OCI-LY1 (cell line): ENCODE results near the gene SMIM13.

Experiments used
- H2AFZ ChIP-seq: fragments of 200-600 bp; sonication (generic), shearing (Covaris generic); 2 replicates; pipeline ENCODE4 v1.6.0; 2014; ENCODE audit warnings: antibody characterized with exemption, mild to moderate bottlenecking, low read length
- H3F3A ChIP-seq: fragments of 200-600 bp; sonication (generic), shearing (Covaris generic); 2 replicates; pipeline ENCODE4 v1.6.0; 2014; ENCODE audit warnings: mild to moderate bottlenecking, antibody characterized with exemption, low read length, moderate library complexity; ENCODE audit not compliant: insufficient read depth
- H3K27ac ChIP-seq: fragments of 200-600 bp; sonication (generic); 2 replicates; pipeline ENCODE4 v1.5.1; 2014; ENCODE audit warnings: low read length, mixed run types, mild to moderate bottlenecking, low read depth; ENCODE audit not compliant: poor library complexity, severe bottlenecking
- H3K27me3 ChIP-seq: fragments of 200-600 bp; sonication (generic); 2 replicates; pipeline ENCODE4 v1.6.0; 2014; ENCODE audit warnings: antibody characterized with exemption, mild to moderate bottlenecking, low read length, moderate library complexity; ENCODE audit not compliant: insufficient read depth
- H3K36me3 ChIP-seq: fragments of 200-600 bp; sonication (generic); 2 replicates; pipeline ENCODE4 v1.6.1; 2014; ENCODE audit warnings: mild to moderate bottlenecking, antibody characterized with exemption, low read length, moderate library complexity, mixed read lengths; ENCODE audit not compliant: insufficient read depth
- H3K4me1 ChIP-seq: fragments of 200-600 bp; sonication (generic); 2 replicates; pipeline ENCODE4 v1.5.1; 2014; ENCODE audit warnings: mild to moderate bottlenecking, low read length, moderate library complexity; ENCODE audit not compliant: insufficient read depth, severe bottlenecking
- H3K4me2 ChIP-seq: fragments of 200-600 bp; sonication (generic), shearing (Covaris generic); 2 replicates; pipeline ENCODE4 v1.6.1; 2014; ENCODE audit warnings: low read length
- H3K4me3 ChIP-seq: fragments of 200-600 bp; sonication (generic); 2 replicates; pipeline ENCODE4 v1.5.1; 2014; ENCODE audit warnings: low read length, low read depth, mild to moderate bottlenecking, mixed read lengths; ENCODE audit not compliant: poor library complexity, severe bottlenecking
- H3K79me2 ChIP-seq: fragments of 200-600 bp; shearing (Covaris generic); 2 replicates; pipeline ENCODE4 v1.6.1; 2016; ENCODE audit warnings: mixed run types, low read length, mixed read lengths; ENCODE audit not compliant: insufficient read depth
- H3K9ac ChIP-seq: fragments of 200-600 bp; sonication (generic), shearing (Covaris generic); 2 replicates; pipeline ENCODE4 v1.6.1; 2014; ENCODE audit warnings: mild to moderate bottlenecking, low read length, mixed read lengths
- H3K9me2 ChIP-seq: fragments of 200-600 bp; sonication (generic), shearing (Covaris generic); 2 replicates; pipeline ENCODE4 v1.6.1; 2014; ENCODE audit warnings: low read depth, mild to moderate bottlenecking, low read length, mixed read lengths
- H3K9me3 ChIP-seq: fragments of 200-600 bp; shearing (Covaris generic); 2 replicates; pipeline ENCODE4 v1.6.1; 2014; ENCODE audit warnings: low read length, mixed read lengths
- H4K20me1 ChIP-seq: fragments of 200-600 bp; sonication (generic), shearing (Covaris generic); 2 replicates; pipeline ENCODE4 v1.6.0; 2016; ENCODE audit warnings: mild to moderate bottlenecking, low read length; ENCODE audit not compliant: insufficient read depth
- CTCF ChIP-seq: fragments of 200-600 bp; sonication (generic), shearing (Covaris generic); IDR thresholded peaks from 2 replicates; pipeline ENCODE4 v1.5.1; 2017; ENCODE audit warnings: mild to moderate bottlenecking, antibody characterized with exemption, low read length, moderate library complexity, mixed read lengths
- EZH2 ChIP-seq: fragments of 200-600 bp; sonication (generic), shearing (Covaris generic); IDR thresholded peaks from 2 replicates; pipeline ENCODE4 v1.8.0; 2017; ENCODE audit warnings: borderline replicate concordance, mixed run types, mild to moderate bottlenecking, antibody characterized with exemption, low read length, moderate library complexity, mixed read lengths

Gene SMIM13

GRCh38 chr6:11098004-11098403 lies 4.4 kb downstream of the SMIM13 start:
- peaks cover 10% of the 10 kb centered on the region; the same call in 1 of the 2 replicates for H3K36me3 ChIP-seq
- H3K4me1 ChIP-seq, result peaks cover 18% of the 10 kb centered on the region
- peaks cover 43% of the 10 kb centered on the region for H3K79me2 ChIP-seq
- H3K9me3 ChIP-seq, result no peaks in the 10 kb centered on the region; the same call in 1 of the 2 replicates
- no peak overlapping the region for H2AFZ ChIP-seq
- H3K27me3 ChIP-seq, result no peaks in the 10 kb centered on the region
- no peak for TF ChIP-seq CTCF
- no peak for TF ChIP-seq EZH2
- H3K4me2 ChIP-seq, result no peak overlapping the region
- no peaks in the 10 kb centered on the region for H4K20me1 ChIP-seq
- H3K9me2 ChIP-seq, result no peaks in the 10 kb centered on the region
- H3K27ac ChIP-seq, result no peak overlapping the region
- H3F3A ChIP-seq, result no peaks in the 10 kb centered on the region
- H3K9ac ChIP-seq, result no peak overlapping the region
- no peak overlapping the region for H3K4me3 ChIP-seq

GRCh38 chr6:11101417-11101816 lies 7.8 kb downstream of the SMIM13 start:
- Histone ChIP-seq H2AFZ (no peak overlapping the region), H4K20me1 (no peaks in the 10 kb centered on the region), H3K4me1 (no peaks in the 10 kb centered on the region), H3K9ac (no peak overlapping the region), H3K36me3 (peaks cover 10% of the 10 kb centered on the region; the same call in 1 of the 2 replicates), H3K27ac (no peak overlapping the region), H3F3A (no peaks in the 10 kb centered on the region), H3K4me3 (no peak overlapping the region), H3K4me2 (no peak overlapping the region), H3K9me3 (no peaks in the 10 kb centered on the region; the same call in 1 of the 2 replicates), H3K79me2 (peaks cover 28% of the 10 kb centered on the region), H3K27me3 (no peaks in the 10 kb centered on the region), H3K9me2 (no peaks in the 10 kb centered on the region)
- TF ChIP-seq EZH2, result no peak
- TF ChIP-seq CTCF, result no peak

- Histone ChIP-seq H3K9me3 (no peaks in the 10 kb centered on the region; the same call in 1 of the 2 replicates), H3K4me2 (no peak overlapping the region), H3K36me3 (peaks cover 10% of the 10 kb centered on the region; the same call in 1 of the 2 replicates), H3K27me3 (no peaks in the 10 kb centered on the region), H3K9ac (no peak overlapping the region), H3F3A (no peaks in the 10 kb centered on the region), H4K20me1 (no peaks in the 10 kb centered on the region), H3K9me2 (no peaks in the 10 kb centered on the region), H3K79me2 (peaks cover 28% of the 10 kb centered on the region), H3K4me1 (no peaks in the 10 kb centered on the region), H2AFZ (no peak overlapping the region), H3K4me3 (no peak overlapping the region), H3K27ac (no peak overlapping the region)
- TF ChIP-seq EZH2 (no peak), CTCF (no peak)
Observed at GRCh38 chr6:11103065-11103464, 9.4 kb downstream of the SMIM13 start.
